Measurements from ENCODE around the gene TBL3.
A peak's percentile ranks its signal among the peaks of the same experiment; 100 is the strongest.

The TBL3 gene

GRCh38 chr16:1998360-1998835, 26.5 kb downstream of the TBL3 start:
- DNase-seq (ENCODE audit: low read depth, low spot score) = no peak
- no peak overlapping the region for H3K27ac ChIP-seq

- no peak overlapping the region for H3K27ac ChIP-seq
- DNase-seq (ENCODE audit: low read depth, low spot score) = no peak
Measured at GRCh38 chr16:1998852-1999801, 27.3 kb downstream of the TBL3 start.

GRCh38 chr16:1999866-2000514, 28.1 kb downstream of the TBL3 start:
- no peak for DNase-seq (ENCODE audit: low read depth, low spot score)
- no peak overlapping the region for H3K27ac ChIP-seq

- no peak for DNase-seq (ENCODE audit: low read depth, low spot score)
- no peak overlapping the region for H3K27ac ChIP-seq
Measured at GRCh38 chr16:2001035-2001434, 29.2 kb downstream of the TBL3 start.

- no peak overlapping the region for H3K27ac ChIP-seq
- no peak for DNase-seq (ENCODE audit: low read depth, low spot score)
Measured at GRCh38 chr16:2001456-2002355, 29.9 kb downstream of the TBL3 start.

- DNase-seq (ENCODE audit: low read depth, low spot score) = no peak
- H3K27ac ChIP-seq = no peak overlapping the region
Measured at GRCh38 chr16:2002406-2003230, 30.8 kb downstream of the TBL3 start.

- no peak for DNase-seq (ENCODE audit: low read depth, low spot score)
Measured at GRCh38 chr16:2003231-2003826, 31.5 kb downstream of the TBL3 start.

GRCh38 chr16:2003827-2004641, 32.2 kb downstream of the TBL3 start:
- H3K27ac ChIP-seq = no peak overlapping the region
- no peak for DNase-seq (ENCODE audit: low read depth, low spot score)

More at GRCh38 chr16:2003231-2003826, 31.5 kb downstream of the TBL3 start:
- H3K27ac ChIP-seq = no peak overlapping the region

GRCh38 chr16:2004795-2005517, 33.1 kb downstream of the TBL3 start:
- no peak for DNase-seq (ENCODE audit: low read depth, low spot score)
- H3K27ac ChIP-seq = no peak overlapping the region

GRCh38 chr16:2005646-2006045, 33.8 kb downstream of the TBL3 start:
- no peak for DNase-seq (ENCODE audit: low read depth, low spot score)
- no peak overlapping the region for H3K27ac ChIP-seq

GRCh38 chr16:2006317-2006716, 34.5 kb downstream of the TBL3 start:
- no peak for DNase-seq (ENCODE audit: low read depth, low spot score)
- H3K27ac ChIP-seq = peak overlapping the region; percentile 95

- peak overlapping the region; percentile 95 for H3K27ac ChIP-seq
- DNase-seq (ENCODE audit: low read depth, low spot score) = no peak
Measured at GRCh38 chr16:2007081-2007836, 35.4 kb downstream of the TBL3 start.

GRCh38 chr16:2008009-2008526, 36.2 kb downstream of the TBL3 start:
- H3K27ac ChIP-seq = peak overlapping the region; percentile 95
- DNase-seq (ENCODE audit: low read depth, low spot score) = peak; percentile 71

GRCh38 chr16:2008631-2009163, 36.8 kb downstream of the TBL3 start:
- DNase-seq (ENCODE audit: low read depth, low spot score) = no peak
- H3K27ac ChIP-seq = peak overlapping the region; percentile 95

GRCh38 chr16:2009164-2009711, 37.4 kb downstream of the TBL3 start:
- no peak for DNase-seq (ENCODE audit: low read depth, low spot score)

More at GRCh38 chr16:2009164-2009711, 37.4 kb downstream of the TBL3 start:
- H3K27ac ChIP-seq = peak overlapping the region; percentile 95
